Measurements from ENCODE around the gene PUS7. TPM values are rescaled to one million over a fixed set of nuclear protein-coding genes. Genes with fewer than 3 reads are reported as not detected.

PUS7 gene
- total RNA-seq (2022; extraction: Qiagen RNA extraction; ENCODE audit: low read depth), result 26.6 to 31.1 TPM (median 30.4 TPM) in 5 replicates

GRCh38 chr7:105521717-105522463 lies at the start of gene PUS7:
PUS7 (minus strand) TSS chr7:105522271; CDS start chr7:105508512, 13,759 bp downstream.

GRCh38 chr7:105531792-105532671 lies 10.0 kb upstream of the PUS7 start, which contains the start of gene RINT1:
RINT1 (plus strand) TSS chr7:105532201; CDS start chr7:105532316, 115 bp downstream.

Other genes starting within 250 kb of the PUS7 start
- 31.8 to 41.0 TPM (median 36.1 TPM) in 5 replicates for gene SRPK2, start 133.3 kb downstream of the PUS7 start, total RNA-seq (2022; extraction: Qiagen RNA extraction; ENCODE audit: low read depth)
- gene RINT1, start 9.9 kb upstream of the PUS7 start, total RNA-seq (2022; extraction: Qiagen RNA extraction; ENCODE audit: low read depth), result 15.3 to 18.2 TPM (median 17.4 TPM) in 5 replicates
- 2.8 to 4.7 TPM (median 3.2 TPM) in 5 replicates for gene EFCAB10, start 59.2 kb upstream of the PUS7 start, total RNA-seq (2022; extraction: Qiagen RNA extraction; ENCODE audit: low read depth)